GM12878 (cell line): ENCODE results near the gene EHBP1. TPM values are rescaled to one million over a fixed set of nuclear protein-coding genes. Genes with fewer than 3 reads are reported as not detected.
A peak's percentile ranks its signal among the peaks of the same experiment; 100 is the strongest.

Experiments
- ATAC-seq: fragments of 200-7000 bp; cut with Tn5 transposase; 3 replicates; pipeline ENCODE4 v1.9.1; 2020; ENCODE audit warnings: mild to moderate bottlenecking, moderate library complexity
- BruUV-seq: library from RNA; stranded (reverse); fragments of 400-500 nt; replicated peaks from 2 replicates; lab custom pipeline; 2021; lab: Mats Ljungman, UMichigan
- CTCF ChIA-PET: fragments of 300-600 bp; sonication (Branson Sonifier 250); formaldehyde crosslinking; extraction: SDS; loops from one replicate; lab custom pipeline; 2021; ENCODE audit warnings: inconsistent platforms; lab: Yijun Ruan, JAX
- POLR2A ChIA-PET: fragments of 350-600 bp; formaldehyde crosslinking; extraction: SDS; loops from one replicate; lab custom pipeline; 2021; ENCODE audit warnings: inconsistent platforms; lab: Charles Lee
- RAD21 ChIA-PET: fragments of 300-600 bp; sonication (Branson Sonifier 250); formaldehyde crosslinking; loops from one replicate; lab custom pipeline; 2023; ENCODE audit warnings: antibody characterized with exemption; ENCODE audit not compliant: unreplicated experiment; lab: Charles Lee
- SMC1A ChIA-PET: fragments of 300-600 bp; sonication (Branson Sonifier 250); formaldehyde crosslinking; loops from one replicate; lab custom pipeline; 2023; ENCODE audit not compliant: unreplicated experiment, uncharacterized antibody; lab: Charles Lee
- DNase-seq: peaks from one replicate; pipeline ENCODE4 v3.0.0-alpha.2; 2011; ENCODE audit warnings: low read depth, low spot score
- FAIRE-seq: peaks from 3 replicates; lab custom pipeline; 2011; peaks lifted over from hg19 to GRCh38; lab: Jason Lieb, UNC
- H2AFZ ChIP-seq: 2 replicates; pipeline ENCODE4 v1.6.0; 2011; ENCODE audit warnings: low read depth, low read length, control low read depth; ENCODE audit not compliant: control insufficient read depth
- H3K27ac ChIP-seq: 2 replicates; pipeline ENCODE4 v1.5.1; 2011; ENCODE audit warnings: control low read depth; ENCODE audit not compliant: control insufficient read depth, insufficient read depth
- H3K27me3 ChIP-seq, 2 experiments: replicated peaks in 1 of 2; 2 replicates each; pipeline versions ENCODE4 v1.6.0 to v1.6.1; 2011; ENCODE audit warnings: low read length in 1 of 2; ENCODE audit not compliant: control insufficient read depth in 2 of 2, insufficient read depth in 2 of 2
- H3K36me3 ChIP-seq, 2 experiments: 2 replicates each; pipeline ENCODE4 v1.5.1; 2011; ENCODE audit warnings: low read length in 1 of 2; ENCODE audit not compliant: control insufficient read depth in 2 of 2, insufficient read depth in 2 of 2
- H3K4me1 ChIP-seq: 2 replicates; pipeline ENCODE4 v1.6.1; 2011; ENCODE audit warnings: mild to moderate bottlenecking, low read length, moderate library complexity, mixed read lengths; ENCODE audit not compliant: control insufficient read depth, insufficient read depth
- H3K4me2 ChIP-seq: 2 replicates; pipeline ENCODE4 v1.6.0; 2011; ENCODE audit warnings: control low read depth; ENCODE audit not compliant: control insufficient read depth, insufficient read depth
- H3K4me3 ChIP-seq: fragments of 200-600 bp; sonication (generic); 2 replicates; pipeline ENCODE4 v1.5.1; 2016
- H3K79me2 ChIP-seq: 2 replicates; pipeline ENCODE4 v1.6.0; 2011; ENCODE audit warnings: low read length; ENCODE audit not compliant: control insufficient read depth, insufficient read depth
- H3K9ac ChIP-seq: 2 replicates; pipeline ENCODE4 v1.8.0; 2011; ENCODE audit warnings: low read length, control low read depth, mixed read lengths; ENCODE audit not compliant: control insufficient read depth, insufficient read depth
- H3K9me3 ChIP-seq: replicated peaks from 3 replicates; pipeline ENCODE4 v1.5.1; 2011; ENCODE audit warnings: mild to moderate bottlenecking, low read length; ENCODE audit not compliant: control insufficient read depth, insufficient read depth
- H4K20me1 ChIP-seq: 2 replicates; pipeline ENCODE4 v1.6.0; 2011; ENCODE audit not compliant: control insufficient read depth, insufficient read depth
- MTA2 ChIP-seq: fragments of 450-650 bp; IDR thresholded peaks from 2 replicates; pipeline ENCODE4 v1.6.1; 2016; ENCODE audit warnings: low read depth, mild to moderate bottlenecking, moderate library complexity
- RAD21 ChIP-seq: IDR thresholded peaks from 2 replicates; pipeline ENCODE4 v1.6.1; 2011; ENCODE audit warnings: mild to moderate bottlenecking, low read depth, low read length, moderate library complexity; ENCODE audit not compliant: insufficient read depth
- SMARCA5 ChIP-seq: fragments of 450-650 bp; IDR thresholded peaks from 2 replicates; pipeline ENCODE4 v1.6.1; 2017; ENCODE audit warnings: mild to moderate bottlenecking
- TCF3 ChIP-seq: IDR thresholded peaks from 2 replicates; pipeline ENCODE4 v1.6.1; 2012; ENCODE audit warnings: low read depth, mild to moderate bottlenecking, low read length, borderline replicate concordance; ENCODE audit not compliant: insufficient read depth
- WGBS: methylation state at CpG from one replicate; pipeline ENCODE4 v1.1.6; 2016; ENCODE audit warnings: low lambda C conversion rate; ENCODE audit not compliant: insufficient replicate concordance, insufficient coverage; ENCODE audit errors: missing lambda C conversion rate; 5-methylcytosine and 5-hydroxymethylcytosine counted together
- in situ Hi-C: fragments of 300-500 bp; cut with MboI; formaldehyde crosslinking; loops from 9 replicates; pipeline ENCODE4 v1.14.3; 2018; ENCODE audit warnings: mixed read lengths
- intact Hi-C: fragments of 100-400 bp; cut with micrococcal nuclease; formaldehyde crosslinking; loops from one replicate; pipeline ENCODE4 v1.14.2; 2022; ENCODE audit not compliant: unreplicated experiment
- polyA plus RNA-seq, 11 experiments: library from polyadenylated mRNA; depleted of rRNA in 4 of 11; unstranded in 6 of 11; stranded (reverse) in 5 of 11; fragments of >200 nt; fragmentation: Nextera tagmentation in 4 of 11; fragmentation: Illumina TruSeq in 1 of 11; extraction: Ambion mirVana in 4 of 11; extraction: Trizol in 1 of 11; gene quantifications; 1 replicate in 1 of 11; 2 replicates in 10 of 11; pipeline versions ENCODE4 v1.2.1 to v1.2.3, GENCODE V29; 2011 to 2016; ENCODE audit warnings: inconsistent platforms in 2 of 11, missing spikeins in 2 of 11, low read depth in 1 of 11
- total RNA-seq, 4 experiments: library from RNA; depleted of rRNA in 3 of 4; stranded (reverse); fragments of >200 nt in 3 of 4; fragmentation: Illumina TruSeq in 1 of 4; extraction: Trizol in 1 of 4; gene quantifications; 2 replicates each; pipeline versions ENCODE4 v1.2.1 to v1.2.3, GENCODE V29; 2013 to 2021
- TF ChIP-seq, protein P1 (sequence below): IDR thresholded peaks from 2 replicates; pipeline ENCODE4 v1.6.1; 2012; ENCODE audit warnings: low read length, inconsistent platforms
- TF ChIP-seq, protein P2 (sequence below): IDR thresholded peaks from 2 replicates; pipeline ENCODE4 v1.6.1; 2012; ENCODE audit warnings: low read depth, low read length, improper control_type of control experiment

EHBP1 gene
- total and polyA plus RNA-seq, 10 of the 15 experiments (the other 5 are each of a cell fraction or from before 2014, with no cell fraction given), result 5.7 to 26.1 (median 13.6) TPM

DNA sequence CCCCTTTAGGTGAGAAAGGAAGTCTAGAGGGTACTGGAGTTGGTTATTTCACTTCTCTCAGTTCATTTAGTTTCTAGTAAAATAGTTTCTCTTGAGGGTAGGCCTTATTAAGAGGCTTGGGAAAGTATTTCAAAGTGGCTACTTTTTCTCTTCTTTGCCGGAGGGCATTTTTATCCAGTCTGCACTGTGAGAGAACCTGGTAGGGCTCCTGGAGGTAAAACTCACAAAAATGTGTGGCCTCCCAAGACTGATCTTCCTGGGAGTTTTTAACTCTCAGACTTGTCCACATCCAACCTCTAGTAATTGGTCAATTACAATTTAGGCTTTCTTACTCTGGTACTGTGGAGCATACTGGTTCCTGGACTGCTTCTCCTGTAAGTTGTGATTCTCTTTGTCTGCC is 28.0 kb downstream of the EHBP1 start:
- H3K79me2 ChIP-seq, result peaks cover 9% of the 10 kb centered on the region
- BruUV-seq, result no TSS peak
- H4K20me1 ChIP-seq, result no peaks in the 10 kb centered on the region
- H3K9me3 ChIP-seq, result no peaks in the 10 kb centered on the region; the same call in 1 of the 3 replicates
- in situ Hi-C loops (no loop called here), intact Hi-C loops (loop anchor here (10.0 kb wide), 1 partner anchor 589 kb away; no protein-coding TSS in a partner anchor)
- no peak overlapping the region for H3K4me3 ChIP-seq
- no peaks in the 10 kb centered on the region for H3K27me3 ChIP-seq
- H3K27ac ChIP-seq, result 0 out of 2 replicates have a peak overlapping the region, but pooled peaks have one; percentile 5
- WGBS, result 100% methylated on average over 1 of the region's 1 CpG
- no peak for DNase-seq
- TF ChIP-seq RAD21 (no peak), TCF3 (no peak), SMARCA5 (no peak), MTA2 (peak; percentile 10; the same call in 1 of the 2 replicates)
- TF ChIP-seq, protein P1, sequence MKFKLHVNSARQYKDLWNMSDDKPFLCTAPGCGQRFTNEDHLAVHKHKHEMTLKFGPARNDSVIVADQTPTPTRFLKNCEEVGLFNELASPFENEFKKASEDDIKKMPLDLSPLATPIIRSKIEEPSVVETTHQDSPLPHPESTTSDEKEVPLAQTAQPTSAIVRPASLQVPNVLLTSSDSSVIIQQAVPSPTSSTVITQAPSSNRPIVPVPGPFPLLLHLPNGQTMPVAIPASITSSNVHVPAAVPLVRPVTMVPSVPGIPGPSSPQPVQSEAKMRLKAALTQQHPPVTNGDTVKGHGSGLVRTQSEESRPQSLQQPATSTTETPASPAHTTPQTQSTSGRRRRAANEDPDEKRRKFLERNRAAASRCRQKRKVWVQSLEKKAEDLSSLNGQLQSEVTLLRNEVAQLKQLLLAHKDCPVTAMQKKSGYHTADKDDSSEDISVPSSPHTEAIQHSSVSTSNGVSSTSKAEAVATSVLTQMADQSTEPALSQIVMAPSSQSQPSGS, result no peak
- TF ChIP-seq, protein P2, sequence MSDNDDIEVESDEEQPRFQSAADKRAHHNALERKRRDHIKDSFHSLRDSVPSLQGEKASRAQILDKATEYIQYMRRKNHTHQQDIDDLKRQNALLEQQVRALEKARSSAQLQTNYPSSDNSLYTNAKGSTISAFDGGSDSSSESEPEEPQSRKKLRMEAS, result no peak
- TF ChIP-seq, all 136 proteins: peak for 1
- ChIA-PET CTCF (no interaction called here), POLR2A (no interaction called here), SMC1A (interaction anchor here (0.6 to 0.9 kb wide), 2 partner anchors 9 to 24 kb away, joined by 4 read pairs; no protein-coding TSS in a partner anchor), RAD21 (no interaction called here)
- FAIRE-seq, result no peak
- ATAC-seq, result peak; percentile 32
- Histone ChIP-seq H3K4me2 (no peak overlapping the region), H3K9ac (no peak overlapping the region), H3K36me3 (no peaks in the 10 kb centered on the region), H2AFZ (no peak overlapping the region), H3K4me1 (no peaks in the 10 kb centered on the region)
